GM12878 (cell line): Measurements from ENCODE around the gene GLS. TPM values are rescaled to one million over a fixed set of nuclear protein-coding genes. Genes with fewer than 3 reads are reported as not detected.

ENCODE experiments used
- ATF2 ChIP-seq: IDR thresholded peaks from 2 replicates; pipeline ENCODE4 v1.6.1; 2012; ENCODE audit warnings: low read length, inconsistent platforms
- BCL3 ChIP-seq: IDR thresholded peaks from 2 replicates; pipeline ENCODE4 v1.6.1; 2011; ENCODE audit warnings: borderline replicate concordance, low read depth, mild to moderate bottlenecking, moderate library complexity, low read length; ENCODE audit not compliant: insufficient read depth, poor library complexity, severe bottlenecking
- DPF2 ChIP-seq: fragments of 450-650 bp; IDR thresholded peaks from 2 replicates; pipeline ENCODE4 v1.6.1; 2017; ENCODE audit warnings: mild to moderate bottlenecking
- EZH2 ChIP-seq: IDR thresholded peaks from 2 replicates; pipeline ENCODE4 v1.6.1; 2012; ENCODE audit warnings: low read depth, mild to moderate bottlenecking, control low read depth, inconsistent platforms, low read length, borderline replicate concordance; ENCODE audit not compliant: control insufficient read depth
- GABPA ChIP-seq: IDR thresholded peaks from 2 replicates; pipeline ENCODE4 v1.6.1; 2014; ENCODE audit warnings: antibody characterized with exemption, low read depth, mild to moderate bottlenecking, inconsistent platforms
- HSF1 ChIP-seq: fragments of 150-350 bp; IDR thresholded peaks from 2 replicates; pipeline ENCODE4 v1.6.1; 2014; ENCODE audit warnings: mild to moderate bottlenecking, low read depth, low read length
- IKZF1 ChIP-seq: fragments of 450-650 bp; conservative IDR thresholded peaks from 2 replicates; pipeline ENCODE4 v1.6.1; 2017; ENCODE audit warnings: antibody characterized with exemption, mild to moderate bottlenecking
- IKZF2 ChIP-seq, 2 experiments: fragments of 450-650 bp; IDR thresholded peaks; 2 replicates each; pipeline ENCODE4 v1.6.1; 2017; ENCODE audit warnings: mild to moderate bottlenecking in 2 of 2, moderate library complexity in 2 of 2
- IRF4 ChIP-seq: IDR thresholded peaks from 2 replicates; pipeline ENCODE4 v1.6.1; 2011; ENCODE audit warnings: low read depth, low read length
- NR2C2 ChIP-seq: IDR thresholded peaks from 2 replicates; pipeline ENCODE4 v1.6.1; 2011; ENCODE audit warnings: borderline replicate concordance, low read depth; ENCODE audit not compliant: control insufficient read depth, insufficient read length
- RB1 ChIP-seq: fragments of 450-650 bp; formaldehyde crosslinking; IDR thresholded peaks from 2 replicates; pipeline ENCODE4 v1.6.1; 2017; ENCODE audit warnings: mild to moderate bottlenecking, borderline replicate concordance
- RBBP5 ChIP-seq: fragments of 200-600 bp; sonication (generic); conservative IDR thresholded peaks from 2 replicates; pipeline ENCODE4 v1.6.1; 2016
- SIN3A ChIP-seq: IDR thresholded peaks from 2 replicates; pipeline ENCODE4 v1.6.1; 2012; ENCODE audit warnings: low read depth, low read length, improper control_type of control experiment
- SPI1 ChIP-seq: IDR thresholded peaks from 2 replicates; pipeline ENCODE4 v1.6.1; 2011; ENCODE audit warnings: low read depth, mild to moderate bottlenecking, low read length, moderate library complexity, borderline replicate concordance; ENCODE audit not compliant: insufficient read depth
- TCF3 ChIP-seq: IDR thresholded peaks from 2 replicates; pipeline ENCODE4 v1.6.1; 2012; ENCODE audit warnings: low read depth, mild to moderate bottlenecking, low read length, borderline replicate concordance; ENCODE audit not compliant: insufficient read depth
- WRNIP1 ChIP-seq: IDR thresholded peaks from 2 replicates; pipeline ENCODE4 v1.6.1; 2011; ENCODE audit warnings: low read depth, low read length, improper control_type of control experiment, borderline replicate concordance
- YBX1 ChIP-seq: fragments of 450-650 bp; IDR thresholded peaks from 2 replicates; pipeline ENCODE4 v1.6.1; 2016; ENCODE audit warnings: antibody characterized with exemption
- polyA plus RNA-seq, 11 experiments: library from polyadenylated mRNA; depleted of rRNA in 4 of 11; unstranded in 6 of 11; stranded (reverse) in 5 of 11; fragments of >200 nt; fragmentation: Nextera tagmentation in 4 of 11; fragmentation: Illumina TruSeq in 1 of 11; extraction: Ambion mirVana in 4 of 11; extraction: Trizol in 1 of 11; gene quantifications; 1 replicate in 1 of 11; 2 replicates in 10 of 11; pipeline versions ENCODE4 v1.2.1 to v1.2.3, GENCODE V29; 2011 to 2016; ENCODE audit warnings: inconsistent platforms in 2 of 11, missing spikeins in 2 of 11, low read depth in 1 of 11
- total RNA-seq, 4 experiments: library from RNA; depleted of rRNA in 3 of 4; stranded (reverse); fragments of >200 nt in 3 of 4; fragmentation: Illumina TruSeq in 1 of 4; extraction: Trizol in 1 of 4; gene quantifications; 2 replicates each; pipeline versions ENCODE4 v1.2.1 to v1.2.3, GENCODE V29; 2013 to 2021
- TF ChIP-seq, protein P1 (sequence below): IDR thresholded peaks from 2 replicates; pipeline ENCODE4 v1.6.1; 2012; ENCODE audit warnings: low read depth, low read length, improper control_type of control experiment
- TF ChIP-seq, protein P2 (sequence below): fragments of 450-650 bp; IDR thresholded peaks from 2 replicates; pipeline ENCODE4 v1.6.1; 2018; ENCODE audit warnings: mild to moderate bottlenecking, low read depth, moderate library complexity; ENCODE audit not compliant: partially characterized antibody

GLS gene
- total and polyA plus RNA-seq, 10 of the 15 experiments (the other 5 are each of a cell fraction or from before 2014, with no cell fraction given) = 15.7 to 145 (median 70.8) TPM

DNA sequence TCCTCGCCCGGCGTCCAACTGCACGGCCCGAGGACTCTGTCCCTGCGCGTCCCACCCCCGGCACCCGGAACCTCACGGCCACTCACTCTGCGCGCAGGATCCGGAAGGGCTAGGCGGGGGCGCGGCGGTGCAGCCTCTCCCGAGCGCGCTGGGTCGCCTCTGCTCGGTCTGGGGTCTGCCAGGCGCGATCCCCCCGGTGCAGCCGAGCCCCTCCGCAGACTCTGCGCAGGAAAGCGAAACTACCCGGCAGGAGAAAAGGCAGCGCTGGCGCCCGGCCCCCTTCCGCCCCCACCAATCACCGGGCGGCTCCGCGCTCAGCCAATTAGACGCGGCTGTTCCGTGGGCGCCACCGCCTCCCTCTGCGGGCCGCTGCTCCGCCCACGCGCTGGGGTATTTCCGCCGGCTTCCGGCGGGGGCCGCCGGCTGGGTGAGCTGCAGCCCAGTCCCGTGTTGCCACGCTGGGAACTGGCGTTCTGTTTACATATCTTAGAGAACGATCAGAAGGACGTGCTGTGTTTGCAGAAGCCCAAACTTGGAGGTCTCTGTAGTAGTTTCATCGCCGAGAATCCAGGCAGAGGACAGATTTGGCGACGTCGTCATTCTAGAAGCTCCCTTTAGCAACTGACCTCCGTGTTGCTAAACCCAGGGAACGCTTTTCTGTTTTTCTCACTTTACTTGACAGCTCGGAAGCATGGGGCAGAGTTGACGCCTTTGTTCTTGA, 133.5 kb downstream of the GLS start, which contains the start of gene STAT1 (continued):
- peak; percentile 95 for TF ChIP-seq TCF3
- TF ChIP-seq, protein P1, sequence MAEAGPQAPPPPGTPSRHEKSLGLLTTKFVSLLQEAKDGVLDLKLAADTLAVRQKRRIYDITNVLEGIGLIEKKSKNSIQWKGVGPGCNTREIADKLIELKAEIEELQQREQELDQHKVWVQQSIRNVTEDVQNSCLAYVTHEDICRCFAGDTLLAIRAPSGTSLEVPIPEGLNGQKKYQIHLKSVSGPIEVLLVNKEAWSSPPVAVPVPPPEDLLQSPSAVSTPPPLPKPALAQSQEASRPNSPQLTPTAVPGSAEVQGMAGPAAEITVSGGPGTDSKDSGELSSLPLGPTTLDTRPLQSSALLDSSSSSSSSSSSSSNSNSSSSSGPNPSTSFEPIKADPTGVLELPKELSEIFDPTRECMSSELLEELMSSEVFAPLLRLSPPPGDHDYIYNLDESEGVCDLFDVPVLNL = peak; percentile 71
- 0 out of 2 replicates have a peak, but pooled peaks have one; percentile 51 for TF ChIP-seq ATF2
- TF ChIP-seq IKZF1 = peak; percentile 97
- no peak for TF ChIP-seq WRNIP1
- peak; percentile 89 for TF ChIP-seq DPF2
- peak; percentile 36; the same call in 1 of the 2 replicates for TF ChIP-seq IRF4
- no peak for TF ChIP-seq RBBP5
- no peak for TF ChIP-seq EZH2
- TF ChIP-seq SPI1 = no peak
- no peak for TF ChIP-seq YBX1
- TF ChIP-seq HSF1 = peak; percentile 49; the same call in 1 of the 2 replicates
- TF ChIP-seq BCL3 = peak; percentile 96
- no peak for TF ChIP-seq NR2C2
- peak; percentile 72 for TF ChIP-seq GABPA
- peak; percentile 26 to 80; a peak in 3 of 4 replicates for TF ChIP-seq IKZF2 (IDR thresholded peaks at IDR 0.05)
- 0 out of 2 replicates have a peak, but pooled peaks have one; percentile 60 for TF ChIP-seq RB1
- TF ChIP-seq, protein P2, sequence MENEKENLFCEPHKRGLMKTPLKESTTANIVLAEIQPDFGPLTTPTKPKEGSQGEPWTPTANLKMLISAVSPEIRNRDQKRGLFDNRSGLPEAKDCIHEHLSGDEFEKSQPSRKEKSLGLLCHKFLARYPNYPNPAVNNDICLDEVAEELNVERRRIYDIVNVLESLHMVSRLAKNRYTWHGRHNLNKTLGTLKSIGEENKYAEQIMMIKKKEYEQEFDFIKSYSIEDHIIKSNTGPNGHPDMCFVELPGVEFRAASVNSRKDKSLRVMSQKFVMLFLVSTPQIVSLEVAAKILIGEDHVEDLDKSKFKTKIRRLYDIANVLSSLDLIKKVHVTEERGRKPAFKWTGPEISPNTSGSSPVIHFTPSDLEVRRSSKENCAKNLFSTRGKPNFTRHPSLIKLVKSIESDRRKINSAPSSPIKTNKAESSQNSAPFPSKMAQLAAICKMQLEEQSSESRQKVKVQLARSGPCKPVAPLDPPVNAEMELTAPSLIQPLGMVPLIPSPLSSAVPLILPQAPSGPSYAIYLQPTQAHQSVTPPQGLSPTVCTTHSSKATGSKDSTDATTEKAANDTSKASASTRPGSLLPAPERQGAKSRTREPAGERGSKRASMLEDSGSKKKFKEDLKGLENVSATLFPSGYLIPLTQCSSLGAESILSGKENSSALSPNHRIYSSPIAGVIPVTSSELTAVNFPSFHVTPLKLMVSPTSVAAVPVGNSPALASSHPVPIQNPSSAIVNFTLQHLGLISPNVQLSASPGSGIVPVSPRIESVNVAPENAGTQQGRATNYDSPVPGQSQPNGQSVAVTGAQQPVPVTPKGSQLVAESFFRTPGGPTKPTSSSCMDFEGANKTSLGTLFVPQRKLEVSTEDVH = no peak
- TF ChIP-seq SIN3A = peak; percentile 94
